ENCODE measurements around the gene ZNF462.

GRCh38 chr9:106982636-106983035, 119.7 kb downstream of the ZNF462 start:
- TF ChIP-seq CTCF (IDR thresholded peaks at IDR 0.05) (no peak), NR1H2 (CRISPR knock-in tag; IDR thresholded peaks at IDR 0.05) (no peak)
- TF ChIP-seq, protein P1, sequence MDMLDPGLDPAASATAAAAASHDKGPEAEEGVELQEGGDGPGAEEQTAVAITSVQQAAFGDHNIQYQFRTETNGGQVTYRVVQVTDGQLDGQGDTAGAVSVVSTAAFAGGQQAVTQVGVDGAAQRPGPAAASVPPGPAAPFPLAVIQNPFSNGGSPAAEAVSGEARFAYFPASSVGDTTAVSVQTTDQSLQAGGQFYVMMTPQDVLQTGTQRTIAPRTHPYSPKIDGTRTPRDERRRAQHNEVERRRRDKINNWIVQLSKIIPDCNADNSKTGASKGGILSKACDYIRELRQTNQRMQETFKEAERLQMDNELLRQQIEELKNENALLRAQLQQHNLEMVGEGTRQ (CRISPR knock-in tag; IDR thresholded peaks at IDR 0.05): no peak
- TF ChIP-seq, protein P2, sequence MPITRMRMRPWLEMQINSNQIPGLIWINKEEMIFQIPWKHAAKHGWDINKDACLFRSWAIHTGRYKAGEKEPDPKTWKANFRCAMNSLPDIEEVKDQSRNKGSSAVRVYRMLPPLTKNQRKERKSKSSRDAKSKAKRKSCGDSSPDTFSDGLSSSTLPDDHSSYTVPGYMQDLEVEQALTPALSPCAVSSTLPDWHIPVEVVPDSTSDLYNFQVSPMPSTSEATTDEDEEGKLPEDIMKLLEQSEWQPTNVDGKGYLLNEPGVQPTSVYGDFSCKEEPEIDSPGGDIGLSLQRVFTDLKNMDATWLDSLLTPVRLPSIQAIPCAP (CRISPR knock-in tag; IDR thresholded peaks at IDR 0.05): no peak
- TF ChIP-seq, protein P3, sequence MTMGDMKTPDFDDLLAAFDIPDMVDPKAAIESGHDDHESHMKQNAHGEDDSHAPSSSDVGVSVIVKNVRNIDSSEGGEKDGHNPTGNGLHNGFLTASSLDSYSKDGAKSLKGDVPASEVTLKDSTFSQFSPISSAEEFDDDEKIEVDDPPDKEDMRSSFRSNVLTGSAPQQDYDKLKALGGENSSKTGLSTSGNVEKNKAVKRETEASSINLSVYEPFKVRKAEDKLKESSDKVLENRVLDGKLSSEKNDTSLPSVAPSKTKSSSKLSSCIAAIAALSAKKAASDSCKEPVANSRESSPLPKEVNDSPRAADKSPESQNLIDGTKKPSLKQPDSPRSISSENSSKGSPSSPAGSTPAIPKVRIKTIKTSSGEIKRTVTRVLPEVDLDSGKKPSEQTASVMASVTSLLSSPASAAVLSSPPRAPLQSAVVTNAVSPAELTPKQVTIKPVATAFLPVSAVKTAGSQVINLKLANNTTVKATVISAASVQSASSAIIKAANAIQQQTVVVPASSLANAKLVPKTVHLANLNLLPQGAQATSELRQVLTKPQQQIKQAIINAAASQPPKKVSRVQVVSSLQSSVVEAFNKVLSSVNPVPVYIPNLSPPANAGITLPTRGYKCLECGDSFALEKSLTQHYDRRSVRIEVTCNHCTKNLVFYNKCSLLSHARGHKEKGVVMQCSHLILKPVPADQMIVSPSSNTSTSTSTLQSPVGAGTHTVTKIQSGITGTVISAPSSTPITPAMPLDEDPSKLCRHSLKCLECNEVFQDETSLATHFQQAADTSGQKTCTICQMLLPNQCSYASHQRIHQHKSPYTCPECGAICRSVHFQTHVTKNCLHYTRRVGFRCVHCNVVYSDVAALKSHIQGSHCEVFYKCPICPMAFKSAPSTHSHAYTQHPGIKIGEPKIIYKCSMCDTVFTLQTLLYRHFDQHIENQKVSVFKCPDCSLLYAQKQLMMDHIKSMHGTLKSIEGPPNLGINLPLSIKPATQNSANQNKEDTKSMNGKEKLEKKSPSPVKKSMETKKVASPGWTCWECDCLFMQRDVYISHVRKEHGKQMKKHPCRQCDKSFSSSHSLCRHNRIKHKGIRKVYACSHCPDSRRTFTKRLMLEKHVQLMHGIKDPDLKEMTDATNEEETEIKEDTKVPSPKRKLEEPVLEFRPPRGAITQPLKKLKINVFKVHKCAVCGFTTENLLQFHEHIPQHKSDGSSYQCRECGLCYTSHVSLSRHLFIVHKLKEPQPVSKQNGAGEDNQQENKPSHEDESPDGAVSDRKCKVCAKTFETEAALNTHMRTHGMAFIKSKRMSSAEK (CRISPR knock-in tag; IDR thresholded peaks at IDR 0.05; ENCODE audit: borderline replicate concordance): no peak
